OCI-M2 (cell line): Measurements from ENCODE around the gene TECTB.

ENCODE experiments used
- DNase-seq: peaks from one replicate; lab custom pipeline; 2025; ENCODE audit not compliant: unreplicated experiment; lab: John Stamatoyannopoulos, UW

TECTB gene

GRCh38 chr10:112271982-112272381 lies 11.2 kb upstream of the TECTB start:
- no peak for DNase-seq

GRCh38 chr10:112274831-112275230 lies 8.4 kb upstream of the TECTB start:
- DNase-seq, result no peak

- DNase-seq, result no peak
These were observed 7.5 kb upstream of the TECTB start for GRCh38 chr10:112275512-112276245.

GRCh38 chr10:112278871-112279270 lies 4.3 kb upstream of the TECTB start:
- no peak for DNase-seq

GRCh38 chr10:112279433-112279832 lies 3.8 kb upstream of the TECTB start:
- DNase-seq, result no peak

GRCh38 chr10:112280205-112280921 lies 2.8 kb upstream of the TECTB start:
- no peak for DNase-seq

GRCh38 chr10:112282086-112282485 lies 1.1 kb upstream of the TECTB start:
- DNase-seq, result no peak

GRCh38 chr10:112286837-112287818 lies 3.9 kb downstream of the TECTB start:
- no peak for DNase-seq

- no peak for DNase-seq
These were observed 4.6 kb downstream of the TECTB start for GRCh38 chr10:112287844-112288243.

- DNase-seq, result no peak
These were observed 5.3 kb downstream of the TECTB start for GRCh38 chr10:112288486-112288885.

GRCh38 chr10:112289373-112290053 lies 6.3 kb downstream of the TECTB start:
- no peak for DNase-seq

GRCh38 chr10:112290054-112290373 lies 6.8 kb downstream of the TECTB start:
- DNase-seq, result no peak

GRCh38 chr10:112294169-112294568 lies 11.0 kb downstream of the TECTB start:
- no peak for DNase-seq

GRCh38 chr10:112295853-112296830 lies 12.9 kb downstream of the TECTB start:
- DNase-seq, result no peak

GRCh38 chr10:112296908-112297331 lies 13.7 kb downstream of the TECTB start:
- DNase-seq, result no peak

GRCh38 chr10:112298581-112298980 lies 15.4 kb downstream of the TECTB start:
- DNase-seq, result no peak

- no peak for DNase-seq
These were observed 16.3 kb downstream of the TECTB start for GRCh38 chr10:112299456-112299855.

GRCh38 chr10:112302335-112302734 lies 19.1 kb downstream of the TECTB start:
- no peak for DNase-seq

GRCh38 chr10:112303528-112303927 lies 20.3 kb downstream of the TECTB start:
- no peak for DNase-seq
